Measurements from ENCODE around the gene C2orf81.

Gene C2orf81

DNA sequence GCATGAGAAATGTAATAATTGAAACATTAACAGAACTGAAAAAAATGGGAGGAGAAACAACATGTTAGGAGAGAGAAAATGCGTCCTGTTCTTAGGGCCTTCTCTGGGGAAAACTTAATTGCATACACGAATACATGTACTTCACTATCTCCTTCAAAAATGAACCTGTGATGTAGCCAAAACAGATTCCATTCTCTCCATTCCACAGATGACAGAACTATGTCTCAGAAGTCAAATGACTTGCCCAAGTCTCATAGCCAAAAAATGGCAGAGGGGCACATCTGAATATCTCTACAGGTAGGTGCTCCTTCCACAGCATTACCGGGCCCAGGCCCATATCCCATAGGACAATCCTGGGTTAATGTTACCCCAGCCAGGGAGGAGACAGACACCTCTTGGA lies 37.4 kb downstream of the C2orf81 start:
- Histone ChIP-seq H3K27ac (peak overlapping the region; percentile 30 to 56), H3K4me1 (peaks cover 6 to 91% (median 61%) of the 10 kb centered on the region in 4 donors), H3K27me3 (no peaks in the 10 kb centered on the region), H3K36me3 (no peaks in the 10 kb centered on the region), H3K9me3 (no peaks in the 10 kb centered on the region), H3K4me3 (no peak overlapping the region)
- intact Hi-C loops (cut with DNase I; ENCODE audit: low total_unique reads), result no loop called here
- TF ChIP-seq, protein P1, sequence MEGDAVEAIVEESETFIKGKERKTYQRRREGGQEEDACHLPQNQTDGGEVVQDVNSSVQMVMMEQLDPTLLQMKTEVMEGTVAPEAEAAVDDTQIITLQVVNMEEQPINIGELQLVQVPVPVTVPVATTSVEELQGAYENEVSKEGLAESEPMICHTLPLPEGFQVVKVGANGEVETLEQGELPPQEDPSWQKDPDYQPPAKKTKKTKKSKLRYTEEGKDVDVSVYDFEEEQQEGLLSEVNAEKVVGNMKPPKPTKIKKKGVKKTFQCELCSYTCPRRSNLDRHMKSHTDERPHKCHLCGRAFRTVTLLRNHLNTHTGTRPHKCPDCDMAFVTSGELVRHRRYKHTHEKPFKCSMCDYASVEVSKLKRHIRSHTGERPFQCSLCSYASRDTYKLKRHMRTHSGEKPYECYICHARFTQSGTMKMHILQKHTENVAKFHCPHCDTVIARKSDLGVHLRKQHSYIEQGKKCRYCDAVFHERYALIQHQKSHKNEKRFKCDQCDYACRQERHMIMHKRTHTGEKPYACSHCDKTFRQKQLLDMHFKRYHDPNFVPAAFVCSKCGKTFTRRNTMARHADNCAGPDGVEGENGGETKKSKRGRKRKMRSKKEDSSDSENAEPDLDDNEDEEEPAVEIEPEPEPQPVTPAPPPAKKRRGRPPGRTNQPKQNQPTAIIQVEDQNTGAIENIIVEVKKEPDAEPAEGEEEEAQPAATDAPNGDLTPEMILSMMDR (IDR thresholded peaks at IDR 0.05), result no peak
- DNase-seq, result no peak

DNA sequence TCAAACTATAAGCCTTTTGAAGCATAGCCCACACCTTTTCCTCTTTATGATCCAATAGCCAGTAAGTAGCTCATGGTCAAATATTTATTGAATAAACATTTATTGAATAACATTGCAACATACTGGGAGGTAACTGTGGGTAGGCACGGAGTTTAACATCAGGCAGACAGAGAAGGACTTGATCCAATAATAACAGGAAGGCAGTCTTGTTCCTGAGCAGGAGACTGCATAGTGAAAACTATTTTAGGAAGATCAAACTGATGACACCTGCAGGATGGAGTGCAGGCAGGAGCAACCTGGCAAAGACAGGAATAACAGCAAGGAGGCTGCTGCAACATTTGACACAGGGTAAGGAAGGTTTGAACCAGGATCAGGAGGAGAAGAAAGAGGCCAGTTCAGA lies 38.2 kb downstream of the C2orf81 start:
- Histone ChIP-seq H3K4me1 (peaks cover 6 to 86% (median 53%) of the 10 kb centered on the region in 4 donors), H3K36me3 (no peaks in the 10 kb centered on the region), H3K9me3 (no peaks in the 10 kb centered on the region), H3K27me3 (no peaks in the 10 kb centered on the region), H3K27ac (peak overlapping the region; percentile 30 to 56), H3K4me3 (no peak overlapping the region)
- DNase-seq, result no peak
- TF ChIP-seq, protein P1 (IDR thresholded peaks at IDR 0.05), result no peak
- intact Hi-C loops (cut with DNase I; ENCODE audit: low total_unique reads), result no loop called here

DNA sequence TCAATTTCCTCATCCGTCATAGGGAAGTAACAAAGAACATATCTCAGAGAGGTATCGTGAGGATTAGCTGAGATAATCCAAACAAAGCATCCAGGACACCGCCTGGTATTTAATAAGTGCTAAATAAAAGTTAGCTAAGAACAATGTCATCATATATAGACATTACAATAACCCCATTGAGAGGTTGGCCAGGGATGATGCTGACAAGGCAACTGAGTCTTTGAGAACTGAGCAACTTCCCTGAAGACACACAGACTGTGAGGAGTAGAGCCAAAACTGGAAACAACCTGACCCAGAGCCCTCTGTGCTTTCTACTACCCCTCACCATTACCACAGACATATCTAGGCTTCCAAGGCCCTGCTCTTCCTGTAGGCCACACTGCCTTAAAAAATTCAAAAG lies 39.7 kb downstream of the C2orf81 start:
- Histone ChIP-seq H3K27ac (no peak overlapping the region), H3K36me3 (peaks cover 5 to 13% (median 13%) of the 10 kb centered on the region in 3 donors), H3K9me3 (no peaks in the 10 kb centered on the region), H3K4me3 (no peak overlapping the region), H3K27me3 (no peaks in the 10 kb centered on the region), H3K4me1 (peaks cover 6 to 71% (median 44%) of the 10 kb centered on the region in 4 donors)
- TF ChIP-seq, protein P1 (IDR thresholded peaks at IDR 0.05), result no peak
- DNase-seq, result no peak
- intact Hi-C loops (cut with DNase I; ENCODE audit: low total_unique reads), result no loop called here

DNA sequence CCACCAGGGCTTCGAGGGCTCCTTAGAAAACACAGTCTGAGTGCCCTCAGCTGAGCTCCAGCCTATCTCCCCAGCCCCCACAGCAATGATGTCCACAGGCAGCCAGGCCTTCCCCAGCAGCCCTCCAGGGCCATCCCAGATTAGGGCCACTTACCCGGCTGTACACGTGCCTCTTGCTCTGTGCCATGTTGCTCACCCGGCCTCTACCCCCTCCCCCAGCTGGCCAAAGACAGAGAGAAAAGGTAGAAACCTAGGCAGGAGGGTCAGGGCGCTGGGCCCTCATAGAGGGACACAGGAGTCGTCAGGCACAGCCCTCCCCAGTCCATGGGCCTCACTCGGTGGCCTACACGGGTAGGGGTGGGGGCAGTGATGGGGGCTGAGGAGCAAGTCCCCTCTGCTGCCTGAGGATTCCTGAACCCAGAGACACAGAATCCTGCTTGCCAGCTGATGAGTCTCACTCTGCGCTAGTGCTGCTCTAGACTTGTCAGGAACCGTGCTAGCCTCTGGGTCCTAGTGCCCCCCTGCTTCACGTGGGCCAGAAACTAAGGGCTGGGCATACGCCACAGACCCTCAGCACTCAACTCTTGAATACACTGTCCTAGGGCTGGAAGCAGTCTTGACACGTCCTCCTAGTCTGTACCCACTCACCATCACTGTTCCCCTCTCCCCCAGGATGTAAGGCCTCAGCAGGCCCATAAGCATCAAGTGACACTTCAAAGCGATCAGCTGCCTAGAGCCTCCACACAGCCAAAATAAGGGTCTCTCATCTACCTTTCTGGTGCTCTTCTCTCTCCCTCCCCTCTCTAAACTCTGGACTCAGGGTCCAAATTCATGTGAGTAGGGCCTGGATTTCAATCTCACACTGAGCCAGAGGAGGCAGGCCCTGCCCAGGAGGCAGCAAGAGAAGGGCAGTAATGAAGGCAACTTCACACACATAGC lies 41.3 kb downstream of the C2orf81 start, which contains the start of gene DCTN1:
DCTN1 (minus strand) TSS at position 461 of the 939 bp plus-strand sequence; CDS start at position 187, 274 bp downstream.
- H3K9me3 ChIP-seq, result no peaks in the 10 kb centered on the region
- H3K27ac ChIP-seq, result peak within 1 kb of the TSS; percentile 43 to 52
- H3K36me3 ChIP-seq, result peaks cover 5 to 29% (median 25%) of the 10 kb centered on the region in 3 donors
- no peak for DNase-seq
- H3K4me1 ChIP-seq, result peaks cover 6 to 67% (median 45%) of the 10 kb centered on the region in 4 donors
- peak within 1 kb of the TSS; percentile 42 to 54 for H3K4me3 ChIP-seq
- no peaks in the 10 kb centered on the region for H3K27me3 ChIP-seq
- intact Hi-C loops (cut with DNase I; ENCODE audit: low total_unique reads), result no loop called here
- TF ChIP-seq, protein P1 (IDR thresholded peaks at IDR 0.05), result no peak

DNA sequence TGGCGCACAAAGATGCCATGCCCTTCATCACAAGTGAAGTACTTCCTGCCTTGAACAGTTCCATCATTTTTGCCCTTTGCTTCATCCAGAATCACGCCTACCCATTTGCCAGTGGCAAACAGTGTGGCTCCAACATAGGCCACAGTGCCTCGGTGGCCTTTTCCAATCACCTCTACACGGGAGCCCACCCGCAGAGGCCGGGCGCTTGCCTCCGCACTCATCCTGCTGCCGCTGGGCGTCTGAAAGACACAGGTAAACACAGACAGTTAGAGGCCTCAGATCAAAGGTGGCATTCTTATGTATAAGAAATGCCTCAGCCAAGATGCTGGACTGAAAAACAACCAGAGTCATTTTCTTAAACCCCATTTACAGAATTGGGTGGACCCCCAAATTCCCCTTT lies 43.4 kb downstream of the C2orf81 start:
- no peak for DNase-seq
- H3K4me1 ChIP-seq, result peaks cover 0 to 67% (median 40%) of the 10 kb centered on the region in 4 donors
- intact Hi-C loops (cut with DNase I; ENCODE audit: low total_unique reads), result no loop called here

More for the DNA sequence above, 43.4 kb downstream of the C2orf81 start:
- Histone ChIP-seq H3K36me3 (peaks cover 5 to 30% (median 25%) of the 10 kb centered on the region in 3 donors), H3K27ac (no peak overlapping the region), H3K4me3 (no peak overlapping the region), H3K27me3 (no peaks in the 10 kb centered on the region), H3K9me3 (no peaks in the 10 kb centered on the region)
- TF ChIP-seq, protein P1 (IDR thresholded peaks at IDR 0.05), result no peak

Measured in tibial artery (tissue), 4 donors.